ENCODE measurements around the gene SLC35A3.

Gene SLC35A3

DNA sequence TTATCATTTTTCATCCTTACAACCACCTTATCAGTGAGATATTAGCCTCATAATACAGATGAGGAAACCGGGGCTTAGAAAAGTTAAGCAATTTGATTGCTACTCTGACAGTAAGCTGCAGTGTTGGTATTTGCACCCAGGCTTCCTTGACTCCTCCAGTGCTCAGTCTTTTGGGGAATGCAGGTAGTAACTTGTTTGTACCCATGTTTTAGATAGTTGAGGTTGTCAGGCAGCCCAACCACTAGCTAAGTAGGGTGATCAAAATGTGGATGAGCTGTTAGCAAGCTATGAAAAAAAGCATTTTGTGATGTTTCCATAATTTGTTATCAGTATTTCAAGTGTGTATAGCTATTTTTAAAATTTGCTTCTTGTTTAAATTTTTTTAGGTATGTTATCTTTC lies 82.1 kb downstream of the SLC35A3 start:
- in situ Hi-C loops (cut with MboI; ENCODE audit: low pct_unique_long_range_greater_than_20kb, low sequenced_read_pairs, unreplicated experiment), result no loop called here
- TF ChIP-seq, protein P1, sequence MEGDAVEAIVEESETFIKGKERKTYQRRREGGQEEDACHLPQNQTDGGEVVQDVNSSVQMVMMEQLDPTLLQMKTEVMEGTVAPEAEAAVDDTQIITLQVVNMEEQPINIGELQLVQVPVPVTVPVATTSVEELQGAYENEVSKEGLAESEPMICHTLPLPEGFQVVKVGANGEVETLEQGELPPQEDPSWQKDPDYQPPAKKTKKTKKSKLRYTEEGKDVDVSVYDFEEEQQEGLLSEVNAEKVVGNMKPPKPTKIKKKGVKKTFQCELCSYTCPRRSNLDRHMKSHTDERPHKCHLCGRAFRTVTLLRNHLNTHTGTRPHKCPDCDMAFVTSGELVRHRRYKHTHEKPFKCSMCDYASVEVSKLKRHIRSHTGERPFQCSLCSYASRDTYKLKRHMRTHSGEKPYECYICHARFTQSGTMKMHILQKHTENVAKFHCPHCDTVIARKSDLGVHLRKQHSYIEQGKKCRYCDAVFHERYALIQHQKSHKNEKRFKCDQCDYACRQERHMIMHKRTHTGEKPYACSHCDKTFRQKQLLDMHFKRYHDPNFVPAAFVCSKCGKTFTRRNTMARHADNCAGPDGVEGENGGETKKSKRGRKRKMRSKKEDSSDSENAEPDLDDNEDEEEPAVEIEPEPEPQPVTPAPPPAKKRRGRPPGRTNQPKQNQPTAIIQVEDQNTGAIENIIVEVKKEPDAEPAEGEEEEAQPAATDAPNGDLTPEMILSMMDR (IDR thresholded peaks at IDR 0.05; ENCODE audit: extremely low read depth, insufficient read depth, missing control alignments), result no peak
- DNase-seq (ENCODE audit: low spot score), result no peak

DNA sequence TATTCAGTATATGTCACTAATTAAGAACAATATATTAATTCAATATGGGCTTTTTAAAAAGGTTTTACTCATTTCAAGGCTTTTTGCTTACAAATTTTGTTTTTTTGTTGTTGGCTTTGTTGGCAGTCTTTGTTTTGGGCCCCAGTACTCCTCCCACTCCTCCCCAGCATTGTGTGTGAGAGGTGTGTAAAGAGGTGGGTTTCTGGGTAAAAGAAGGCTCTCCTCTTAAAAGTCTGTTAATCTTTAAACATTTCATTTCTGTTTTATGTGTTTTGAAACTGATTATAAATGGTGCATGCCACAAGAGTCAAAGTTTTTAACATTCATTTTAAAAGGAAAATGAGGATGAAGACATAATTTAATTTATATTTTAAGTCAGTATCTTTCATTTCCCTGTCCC lies 83.3 kb downstream of the SLC35A3 start:
- DNase-seq (ENCODE audit: low spot score), result no peak
- in situ Hi-C loops (cut with MboI; ENCODE audit: low pct_unique_long_range_greater_than_20kb, low sequenced_read_pairs, unreplicated experiment), result no loop called here
- TF ChIP-seq, protein P1 (IDR thresholded peaks at IDR 0.05; ENCODE audit: extremely low read depth, insufficient read depth, missing control alignments), result no peak

DNA sequence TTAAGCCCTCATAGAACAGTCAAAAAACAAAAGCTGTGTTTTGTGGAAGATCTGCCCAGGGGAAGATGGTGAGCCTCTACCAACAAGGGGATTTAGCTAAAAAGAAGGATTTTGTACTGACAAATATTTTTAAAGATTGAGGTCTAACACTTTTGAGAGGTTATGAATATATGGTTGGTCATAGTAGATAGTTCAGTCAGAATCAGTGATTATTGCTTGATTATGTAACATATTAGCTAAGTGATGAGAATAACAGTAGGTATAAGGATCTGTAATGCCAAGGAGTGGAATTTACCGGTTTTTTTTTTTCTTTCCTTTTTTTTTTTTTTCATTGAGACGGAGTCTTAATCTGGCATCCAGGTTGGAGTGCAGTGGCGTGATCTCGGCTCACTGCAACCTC lies 83.9 kb downstream of the SLC35A3 start:
- TF ChIP-seq, protein P1 (IDR thresholded peaks at IDR 0.05; ENCODE audit: extremely low read depth, insufficient read depth, missing control alignments), result no peak
- in situ Hi-C loops (cut with MboI; ENCODE audit: low pct_unique_long_range_greater_than_20kb, low sequenced_read_pairs, unreplicated experiment), result no loop called here
- no peak for DNase-seq (ENCODE audit: low spot score)

DNA sequence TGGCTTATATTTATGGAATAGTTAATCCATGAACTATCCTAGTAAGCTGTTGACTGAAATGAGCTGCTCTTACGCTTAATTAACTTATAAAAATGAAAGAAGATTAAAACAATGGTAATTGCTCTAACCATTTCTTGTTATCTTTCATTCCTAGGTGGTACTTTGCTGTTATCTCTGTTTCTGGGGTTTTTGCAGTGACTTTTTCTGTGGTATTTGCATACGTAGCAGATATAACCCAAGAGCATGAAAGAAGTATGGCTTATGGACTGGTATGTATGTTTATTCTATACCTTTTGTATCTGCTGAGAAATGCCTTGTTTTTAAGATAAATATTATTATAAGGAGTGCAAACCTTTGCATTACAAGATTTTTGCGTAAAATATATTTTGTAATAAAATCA lies 91.9 kb downstream of the SLC35A3 start:
- in situ Hi-C loops (cut with MboI; ENCODE audit: low pct_unique_long_range_greater_than_20kb, low sequenced_read_pairs, unreplicated experiment), result no loop called here
- DNase-seq (ENCODE audit: low spot score), result no peak
- TF ChIP-seq, protein P1 (IDR thresholded peaks at IDR 0.05; ENCODE audit: extremely low read depth, insufficient read depth, missing control alignments), result no peak

DNA sequence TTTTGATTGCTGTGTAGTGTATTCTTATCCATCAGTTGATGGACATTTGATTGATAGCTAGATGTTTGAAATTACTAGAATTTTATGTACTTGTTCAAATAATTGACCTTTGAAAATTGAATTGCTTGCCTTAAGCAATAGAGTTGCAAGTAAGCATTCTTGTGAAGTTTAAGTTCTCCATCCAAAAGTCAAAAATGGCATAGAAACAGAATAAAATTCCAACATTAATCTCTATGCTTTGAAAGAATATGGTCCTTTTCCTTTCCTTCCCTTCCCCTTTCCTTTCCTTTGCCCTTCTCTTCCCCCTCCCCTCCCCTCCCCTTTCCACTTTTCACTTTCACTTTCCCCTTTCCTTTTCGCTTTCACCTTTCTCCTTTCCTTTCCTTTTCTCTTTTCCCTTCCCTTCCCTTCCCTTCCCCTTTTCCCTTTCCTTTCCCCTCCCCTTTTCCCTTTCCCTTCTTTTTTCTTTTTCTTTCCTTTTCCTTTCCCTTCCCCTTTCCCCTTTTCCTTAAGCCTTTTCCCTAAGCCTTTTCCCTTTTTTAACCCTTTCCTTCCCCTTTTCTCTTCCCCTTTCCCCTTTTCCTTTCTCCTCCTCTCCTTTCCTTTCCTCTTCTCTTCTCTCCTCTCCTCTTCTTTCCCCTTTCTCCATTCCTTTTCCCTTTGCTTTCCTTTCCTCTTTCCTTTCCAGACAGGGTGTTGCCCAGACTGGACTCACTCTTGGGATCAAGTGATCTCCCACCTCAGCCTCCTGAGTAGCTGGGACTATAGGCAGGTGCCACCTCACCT lies 95.6 kb downstream of the SLC35A3 start:
- in situ Hi-C loops (cut with MboI; ENCODE audit: low pct_unique_long_range_greater_than_20kb, low sequenced_read_pairs, unreplicated experiment), result no loop called here
- no peak for DNase-seq (ENCODE audit: low spot score)
- TF ChIP-seq, protein P1 (IDR thresholded peaks at IDR 0.05; ENCODE audit: extremely low read depth, insufficient read depth, missing control alignments), result no peak

DNA sequence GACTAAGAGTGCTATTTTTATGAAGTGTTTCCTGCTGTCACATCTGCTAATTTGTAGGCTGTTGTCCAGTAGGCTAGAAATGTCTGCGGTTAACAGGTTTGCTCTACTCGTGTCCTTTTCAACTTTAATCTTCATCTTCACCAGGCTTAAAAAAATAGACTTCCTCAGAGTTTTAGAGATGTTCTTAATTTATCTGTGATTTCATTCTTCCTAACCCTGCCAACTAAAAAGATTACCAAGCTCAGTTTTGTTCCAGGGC lies 96.1 kb downstream of the SLC35A3 start:
- in situ Hi-C loops (cut with MboI; ENCODE audit: low pct_unique_long_range_greater_than_20kb, low sequenced_read_pairs, unreplicated experiment), result no loop called here
- TF ChIP-seq, protein P1 (IDR thresholded peaks at IDR 0.05; ENCODE audit: extremely low read depth, insufficient read depth, missing control alignments), result no peak
- DNase-seq (ENCODE audit: low spot score), result no peak
